H1 (cell line): ENCODE data around the gene BCAS4. TPM values are rescaled to one million over a fixed set of nuclear protein-coding genes. Genes with fewer than 3 reads are reported as not detected.
A peak's percentile ranks its signal among the peaks of the same experiment; 100 is the strongest.

ENCODE experiments used
- CTCF ChIA-PET: fragments of 300-600 bp; sonication (Branson Sonifier 250); formaldehyde crosslinking; loops from one replicate; lab custom pipeline; 2021; ENCODE audit not compliant: partially characterized antibody; lab: Charles Lee
- POLR2A ChIA-PET: fragments of 300-600 bp; sonication (Branson Sonifier 250); formaldehyde crosslinking; loops from one replicate; lab custom pipeline; 2021; ENCODE audit warnings: inconsistent platforms; ENCODE audit not compliant: partially characterized antibody; lab: Charles Lee
- DNase-seq, 2 experiments: peaks; one replicate each; pipeline versions ENCODE4 v3.0.0 to v3.0.0-alpha.2; 2010 to 2022; ENCODE audit warnings: low spot score in 2 of 2, low read depth in 1 of 2, mixed read lengths in 1 of 2
- FAIRE-seq: peaks from 2 replicates; lab custom pipeline; 2011; peaks lifted over from hg19 to GRCh38; lab: Jason Lieb, UNC
- H2AFZ ChIP-seq: 2 replicates; pipeline ENCODE4 v1.8.1; 2012; ENCODE audit warnings: low read length, inconsistent platforms
- H2AK5ac ChIP-seq: 2 replicates; pipeline ENCODE4 v1.6.1; 2013; ENCODE audit warnings: low read depth, low read length
- H2BK120ac ChIP-seq: replicated peaks from 2 replicates; pipeline ENCODE3; 2013; ENCODE audit warnings: low read depth, low read length, inconsistent platforms
- H2BK12ac ChIP-seq: 2 replicates; pipeline ENCODE4 v1.6.1; 2013; ENCODE audit warnings: low read depth, low read length
- H2BK15ac ChIP-seq: 2 replicates; pipeline ENCODE4 v1.6.1; 2013; ENCODE audit warnings: low read length
- H2BK20ac ChIP-seq: 2 replicates; pipeline ENCODE4 v1.6.1; 2013; ENCODE audit warnings: low read length
- H2BK5ac ChIP-seq: 2 replicates; pipeline ENCODE4 v1.6.1; 2013; ENCODE audit warnings: low read depth, low read length
- H3K14ac ChIP-seq: 2 replicates; pipeline ENCODE4 v1.6.1; 2013; ENCODE audit warnings: inconsistent platforms; ENCODE audit not compliant: insufficient read length
- H3K18ac ChIP-seq: 2 replicates; pipeline ENCODE4 v1.6.1; 2013; ENCODE audit warnings: low read length; ENCODE audit errors: extremely low read depth
- H3K23ac ChIP-seq: 2 replicates; pipeline ENCODE4 v1.6.1; 2013; ENCODE audit warnings: inconsistent platforms; ENCODE audit not compliant: insufficient read length
- H3K23me2 ChIP-seq: 2 replicates; pipeline ENCODE4 v1.6.1; 2013; ENCODE audit warnings: low read depth, low read length
- H3K27ac ChIP-seq: 2 replicates; pipeline ENCODE4 v1.6.1; 2011; ENCODE audit warnings: low read depth, low read length, inconsistent platforms
- H3K27me3 ChIP-seq, 4 experiments: replicated peaks in 1 of 4; 1 replicate in 1 of 4; 2 replicates in 3 of 4; pipeline versions ENCODE4 v1.6.1 to v1.8.1; 2011 to 2013; ENCODE audit warnings: low read length in 3 of 4, mild to moderate bottlenecking in 3 of 4, inconsistent platforms in 2 of 4, mixed read lengths in 2 of 4, moderate library complexity in 1 of 4; ENCODE audit not compliant: control insufficient read depth in 3 of 4, insufficient read depth in 3 of 4; ENCODE audit errors: extremely low read depth in 1 of 4
- H3K36me3 ChIP-seq, 4 experiments: 2 replicates each; pipeline versions ENCODE4 v1.6.1 to v1.8.1; 2011 to 2013; ENCODE audit warnings: mild to moderate bottlenecking in 4 of 4, low read length in 3 of 4, moderate library complexity in 2 of 4, control low read depth in 1 of 4, inconsistent platforms in 1 of 4; ENCODE audit not compliant: insufficient read depth in 4 of 4, control insufficient read depth in 2 of 4
- H3K4ac ChIP-seq: replicated peaks from 2 replicates; pipeline ENCODE3; 2013; ENCODE audit warnings: low read length, low read depth, mixed read lengths, inconsistent platforms; ENCODE audit not compliant: insufficient read length
- H3K4me1 ChIP-seq, 4 experiments: replicated peaks in 1 of 4; 1 replicate in 1 of 4; 2 replicates in 3 of 4; pipeline versions ENCODE4 v1.6.1 to v1.8.1; 2011 to 2013; ENCODE audit warnings: low read length in 3 of 4, inconsistent platforms in 2 of 4, mixed read lengths in 1 of 4; ENCODE audit not compliant: insufficient read depth in 4 of 4, control insufficient read depth in 3 of 4
- H3K4me2 ChIP-seq, 2 experiments: 2 replicates each; pipeline versions ENCODE4 v1.6.1 to v1.8.1; 2011 to 2013; ENCODE audit warnings: low read depth in 2 of 2, low read length in 2 of 2, control low read depth in 1 of 2, inconsistent platforms in 1 of 2, mild to moderate bottlenecking in 1 of 2; ENCODE audit not compliant: insufficient read depth in 1 of 2
- H3K4me3 ChIP-seq, 4 experiments: fragments of 200-600, 300-600 bp in 1 of 4; sonication (generic), shearing (Covaris generic), sonication (Bioruptor Twin) in 1 of 4; 2 replicates each; pipeline versions ENCODE4 v1.5.1 to v1.8.1; 2011 to 2016; ENCODE audit warnings: low read length in 4 of 4, low read depth in 3 of 4, control low read depth in 2 of 4, inconsistent platforms in 2 of 4, mild to moderate bottlenecking in 2 of 4, mixed read lengths in 1 of 4, moderate library complexity in 1 of 4; ENCODE audit not compliant: insufficient read depth in 2 of 4; ENCODE audit errors: extremely low read depth in 1 of 4
- H3K56ac ChIP-seq: replicated peaks from 2 replicates; pipeline ENCODE3; 2013; ENCODE audit warnings: low read depth, mild to moderate bottlenecking, mixed read lengths, low read length, inconsistent platforms; ENCODE audit not compliant: insufficient read length
- H3K79me1 ChIP-seq: 2 replicates; pipeline ENCODE4 v1.6.1; 2013; ENCODE audit warnings: low read depth, low read length, control low read depth
- H3K79me2 ChIP-seq, 2 experiments: 2 replicates each; pipeline versions ENCODE4 v1.6.1 to v1.8.1; 2012 to 2013; ENCODE audit warnings: low read length in 2 of 2, mild to moderate bottlenecking in 2 of 2, inconsistent platforms in 1 of 2; ENCODE audit not compliant: insufficient read depth in 2 of 2, control insufficient read depth in 1 of 2
- H3K9ac ChIP-seq, 4 experiments: replicated peaks in 1 of 4; 1 replicate in 1 of 4; 2 replicates in 3 of 4; pipeline versions ENCODE4 v1.6.1 to v1.8.1; 2011 to 2013; ENCODE audit warnings: low read depth in 3 of 4, low read length in 3 of 4, control low read depth in 2 of 4, mild to moderate bottlenecking in 2 of 4, moderate library complexity in 2 of 4, inconsistent platforms in 1 of 4; ENCODE audit errors: extremely low read depth in 1 of 4
- H3K9me3 ChIP-seq, 2 experiments: 2 replicates each; pipeline versions ENCODE4 v1.6.1 to v1.8.1; 2012 to 2013; ENCODE audit warnings: mild to moderate bottlenecking in 2 of 2, moderate library complexity in 2 of 2, control low read depth in 1 of 2, inconsistent platforms in 1 of 2, low read depth in 1 of 2, low read length in 1 of 2, mixed read lengths in 1 of 2; ENCODE audit not compliant: insufficient read depth in 2 of 2
- H4K20me1 ChIP-seq, 2 experiments: replicated peaks in 1 of 2; 2 replicates each; pipeline versions ENCODE3 to v1.8.1; 2011 to 2013; ENCODE audit warnings: inconsistent platforms in 2 of 2, low read length in 2 of 2, mild to moderate bottlenecking in 1 of 2; ENCODE audit not compliant: insufficient read depth in 2 of 2, control insufficient read depth in 1 of 2
- H4K5ac ChIP-seq: 2 replicates; pipeline ENCODE4 v1.6.1; 2013; ENCODE audit warnings: low read length, low read depth, mixed read lengths, inconsistent platforms; ENCODE audit not compliant: insufficient read length
- H4K8ac ChIP-seq: 2 replicates; pipeline ENCODE4 v1.8.0; 2013; ENCODE audit warnings: mild to moderate bottlenecking, moderate library complexity, low read length, inconsistent platforms; ENCODE audit not compliant: insufficient read depth; ENCODE audit errors: extremely low read depth
- H4K91ac ChIP-seq: replicated peaks from 2 replicates; pipeline ENCODE3; 2013; ENCODE audit warnings: low read length, mixed read lengths, inconsistent platforms; ENCODE audit not compliant: insufficient read length
- BCL11A ChIP-seq, 2 experiments: IDR thresholded peaks; one replicate each; pipeline ENCODE4 v1.6.1; 2011; ENCODE audit warnings: low read depth in 2 of 2, low read length in 2 of 2, mild to moderate bottlenecking in 2 of 2
- BRCA1 ChIP-seq: IDR thresholded peaks from 2 replicates; pipeline ENCODE4 v1.6.1; 2012; ENCODE audit warnings: low read depth, low read length, improper control_type of control experiment
- CHD2 ChIP-seq: IDR thresholded peaks from 2 replicates; pipeline ENCODE4 v1.6.1; 2012; ENCODE audit warnings: low read length, improper control_type of control experiment
- HDAC6 ChIP-seq: IDR thresholded peaks from one replicate; pipeline ENCODE4 v1.7.1; 2012; ENCODE audit warnings: low read depth, mild to moderate bottlenecking, inconsistent platforms, low read length, moderate library complexity
- RAD21 ChIP-seq, 2 experiments: IDR thresholded peaks in 1 of 2; conservative IDR thresholded peaks in 1 of 2; 2 replicates each; pipeline ENCODE4 v1.6.1; 2011; ENCODE audit warnings: low read depth in 2 of 2, low read length in 2 of 2, improper control_type of control experiment in 1 of 2, inconsistent platforms in 1 of 2, mild to moderate bottlenecking in 1 of 2, moderate library complexity in 1 of 2
- RFX5 ChIP-seq: IDR thresholded peaks from 2 replicates; pipeline ENCODE4 v1.6.1; 2011; ENCODE audit warnings: low read depth, low read length, improper control_type of control experiment, borderline replicate concordance
- RNF2 ChIP-seq: fragments of 200-900, 300-1000 bp; sonication (generic); IDR thresholded peaks from 2 replicates; pipeline ENCODE4 v1.7.1; 2016; ENCODE audit warnings: borderline replicate concordance, low read depth, mild to moderate bottlenecking, antibody characterized with exemption, low read length; ENCODE audit not compliant: poor library complexity, severe bottlenecking; ENCODE audit errors: missing control alignments
- SAP30 ChIP-seq: fragments of 300-600 bp; sonication (generic); IDR thresholded peaks from 2 replicates; pipeline ENCODE4 v1.7.1; 2012; ENCODE audit warnings: low read length, moderate library complexity, mild to moderate bottlenecking, inconsistent platforms; ENCODE audit not compliant: insufficient read depth, insufficient replicate concordance
- SIRT6 ChIP-seq: IDR thresholded peaks from one replicate; pipeline ENCODE4 v1.7.1; 2012; ENCODE audit warnings: low read length, inconsistent platforms
- YY1 ChIP-seq: IDR thresholded peaks from 2 replicates; pipeline ENCODE4 v1.6.1; 2011; ENCODE audit warnings: low read depth, mild to moderate bottlenecking, low read length
- WGBS, 2 experiments: shearing (Covaris generic) in 1 of 2; methylation state at CpG; one replicate each; pipeline versions ENCODE4 v1.1.6 to v1.1.7; 2013 to 2015; ENCODE audit warnings: low lambda C conversion rate in 2 of 2, mixed read lengths in 2 of 2, inconsistent platforms in 1 of 2, low coverage in 1 of 2, missing lambda C conversion rate in 1 of 2; ENCODE audit not compliant: insufficient replicate concordance in 2 of 2, insufficient coverage in 1 of 2, insufficient read length in 1 of 2; ENCODE audit errors: extremely low coverage in 1 of 2, missing lambda C conversion rate in 1 of 2; 5-methylcytosine and 5-hydroxymethylcytosine counted together
- polyA plus RNA-seq, 7 experiments: library from polyadenylated mRNA; depleted of rRNA in 3 of 7; stranded (reverse) in 5 of 7; unstranded in 2 of 7; fragments of >200 nt in 5 of 7; fragments of 200-250 nt in 2 of 7; gene quantifications; 1 replicate in 5 of 7; 2 replicates in 1 of 7; 4 replicates in 1 of 7; pipeline versions ENCODE4 v1.2.1 to v1.2.3, GENCODE V29; 2011 to 2013; ENCODE audit warnings: missing spikeins in 2 of 7, mixed read lengths in 2 of 7
- total RNA-seq: library from RNA; stranded (reverse); fragmentation: NEBNext Ultra II Directional; extraction: Animal tissue kit (Norgen Biotek cat#: 25700); gene quantifications from 2 replicates; pipeline ENCODE4 v1.2.1, GENCODE V29; 2021
- TF ChIP-seq, protein P1 (sequence below): IDR thresholded peaks from 2 replicates; pipeline ENCODE4 v1.6.1; 2012; ENCODE audit warnings: low read length, inconsistent platforms

BCAS4 gene
- total and polyA plus RNA-seq, 2 of the 8 experiments (the other 6 are each of a cell fraction or from before 2014, with no cell fraction given): 21.2 to 23.6 TPM

DNA sequence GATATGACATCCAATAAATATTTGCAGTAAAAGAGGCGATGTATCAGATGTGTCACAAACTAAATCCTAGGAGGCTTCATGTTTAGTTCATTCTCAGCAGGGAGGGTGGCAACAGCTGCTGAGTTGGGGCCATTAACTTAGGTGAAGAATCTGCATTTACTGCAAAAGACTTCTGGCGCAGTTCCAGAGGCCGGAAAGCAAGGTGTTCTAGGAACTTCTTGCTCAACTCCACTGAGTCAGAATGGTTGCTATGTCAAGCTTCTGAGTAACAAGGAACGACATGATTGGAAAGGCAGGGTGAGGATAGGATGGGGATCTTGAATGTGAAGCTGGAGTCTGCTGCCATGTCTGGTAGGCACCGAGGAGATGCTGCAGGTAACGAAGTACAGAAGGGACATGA lies 124.7 kb downstream of the BCAS4 start:
- no peak overlapping the region for H3K14ac ChIP-seq
- no peak overlapping the region for H3K4me3 ChIP-seq
- peaks cover 2% of the 10 kb centered on the region; the same call in 1 of the 2 replicates for H3K79me1 ChIP-seq
- H3K4ac ChIP-seq: no peak overlapping the region
- peaks cover 45 to 59% of the 10 kb centered on the region in 2 experiments for H4K20me1 ChIP-seq
- no peak overlapping the region for H2BK120ac ChIP-seq
- H4K91ac ChIP-seq: no peak overlapping the region
- H3K23ac ChIP-seq: no peak overlapping the region
- H2AK5ac ChIP-seq: no peak overlapping the region
- whole genome bisulfite sequencing, 2 experiments: 91% methylated on average over 6 of the region's 6 CpGs; no CpG with 5 or more reads in 1 of the 2 experiments
- H3K18ac ChIP-seq: no peak overlapping the region
- H3K56ac ChIP-seq: no peak overlapping the region
- H3K36me3 ChIP-seq: peaks cover 0 to 32% (median 2%) of the 10 kb centered on the region in 4 experiments; a peak in 5 of 8 replicates
- no peaks in the 10 kb centered on the region for H3K27me3 ChIP-seq
- CTCF ChIA-PET: interaction anchor here (0.9 to 2.5 kb wide), 6 partner anchors 8 to 137 kb away, joined by 3 to 12 read pairs (median 6); partner anchors contain the start of gene ADNP
- H3K4me1 ChIP-seq: peaks cover 0 to 16% (median 3%) of the 10 kb centered on the region in 4 experiments; a peak in 5 of 7 replicates
- FAIRE-seq: no peak
- H3K23me2 ChIP-seq: no peaks in the 10 kb centered on the region
- DNase-seq: no peak
- peak overlapping the region in 1 of 2 experiments; percentile 2; a peak in 1 of 4 replicates for H3K4me2 ChIP-seq
- POLR2A ChIA-PET: interaction anchor here (0.8 to 13.9 kb wide), 6 partner anchors 8 to 88 kb away, joined by 3 to 206 read pairs (median 4); partner anchors contain the start of gene ADNP
- H4K8ac ChIP-seq: no peak overlapping the region
- no peak overlapping the region for H2BK20ac ChIP-seq
- H3K27ac ChIP-seq: no peak overlapping the region
- no peaks in the 10 kb centered on the region for H3K9me3 ChIP-seq
- peaks cover 68 to 100% of the 10 kb centered on the region in 2 experiments for H3K79me2 ChIP-seq
- H2AFZ ChIP-seq: no peak overlapping the region
- H2BK15ac ChIP-seq: no peak overlapping the region
- H2BK12ac ChIP-seq: no peak overlapping the region
- H3K9ac ChIP-seq: no peak overlapping the region
- H2BK5ac ChIP-seq: no peak overlapping the region
- no peak overlapping the region for H4K5ac ChIP-seq
- TF ChIP-seq SAP30 (no peak), RNF2 (no peak), SIRT6 (no peak), RAD21 (IDR thresholded peaks at IDR 0.05 in 1 of 2, conservative IDR thresholded peaks at IDR 0.05 in 1 of 2; ENCODE audit: low read depth in 2 of 2, low read length in 2 of 2) (no peak), BRCA1 (no peak), RFX5 (no peak), CHD2 (no peak), HDAC6 (no peak), BCL11A (IDR thresholded peaks at IDR 0.05; ENCODE audit: low read depth in 2 of 2, low read length in 2 of 2) (no peak), YY1 (no peak)
- TF ChIP-seq, protein P1, sequence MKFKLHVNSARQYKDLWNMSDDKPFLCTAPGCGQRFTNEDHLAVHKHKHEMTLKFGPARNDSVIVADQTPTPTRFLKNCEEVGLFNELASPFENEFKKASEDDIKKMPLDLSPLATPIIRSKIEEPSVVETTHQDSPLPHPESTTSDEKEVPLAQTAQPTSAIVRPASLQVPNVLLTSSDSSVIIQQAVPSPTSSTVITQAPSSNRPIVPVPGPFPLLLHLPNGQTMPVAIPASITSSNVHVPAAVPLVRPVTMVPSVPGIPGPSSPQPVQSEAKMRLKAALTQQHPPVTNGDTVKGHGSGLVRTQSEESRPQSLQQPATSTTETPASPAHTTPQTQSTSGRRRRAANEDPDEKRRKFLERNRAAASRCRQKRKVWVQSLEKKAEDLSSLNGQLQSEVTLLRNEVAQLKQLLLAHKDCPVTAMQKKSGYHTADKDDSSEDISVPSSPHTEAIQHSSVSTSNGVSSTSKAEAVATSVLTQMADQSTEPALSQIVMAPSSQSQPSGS: no peak
